Measurements from ENCODE around the gene TTBK1. TPM values are rescaled to one million over a fixed set of nuclear protein-coding genes. Genes with fewer than 3 reads are reported as not detected.

TTBK1 gene
- total and polyA plus RNA-seq, 12 donors = 0.17 to 5.4 (median 0.65) TPM

GRCh38 chr6:43283514-43283901 is 40.2 kb downstream of the TTBK1 start:
- H3K4me1 ChIP-seq (replicated peaks in 1 of 2) = peaks cover 10 to 11% of the 10 kb centered on the region in 2 donors
- no peaks in the 10 kb centered on the region for H3K27me3 ChIP-seq
- intact Hi-C loops (cut with DNase I) = no loop called here
- no peak for DNase-seq
- 89 to 92% (median 89%) methylated on average over 5 to 18 of the region's 18 CpGs for WGBS, 4 donors
- H3K4me3 ChIP-seq = no peak overlapping the region
- no peaks in the 10 kb centered on the region for H3K36me3 ChIP-seq (replicated peaks in 1 of 2)
- no peak overlapping the region for H3K27ac ChIP-seq
- TF ChIP-seq POLR2A (IDR thresholded peaks at IDR 0.05) (no peak), CTCF (IDR thresholded peaks at IDR 0.05) (no peak)
- no peaks in the 10 kb centered on the region for H3K9me3 ChIP-seq (replicated peaks in 1 of 3)

- 82 to 93% (median 89%) methylated on average over 14 to 27 of the region's 27 CpGs for WGBS, 4 donors
- H3K27ac ChIP-seq = no peak overlapping the region
- DNase-seq = no peak
- no peaks in the 10 kb centered on the region for H3K36me3 ChIP-seq (replicated peaks in 1 of 2)
- H3K4me3 ChIP-seq = no peak overlapping the region
- intact Hi-C loops (cut with DNase I) = no loop called here
- peaks cover 10 to 11% of the 10 kb centered on the region in 2 donors for H3K4me1 ChIP-seq (replicated peaks in 1 of 2)
- no peaks in the 10 kb centered on the region for H3K9me3 ChIP-seq (replicated peaks in 1 of 3)
- H3K27me3 ChIP-seq = no peaks in the 10 kb centered on the region
- TF ChIP-seq CTCF (IDR thresholded peaks at IDR 0.05) = no peak
- TF ChIP-seq POLR2A (IDR thresholded peaks at IDR 0.05) = no peak
Measured at GRCh38 chr6:43283905-43284304, 40.6 kb downstream of the TTBK1 start.

GRCh38 chr6:43284991-43285781 is 41.9 kb downstream of the TTBK1 start:
- WGBS, 4 donors = 6 to 24% (median 20%) methylated on average over 12 to 83 of the region's 83 CpGs
- Histone ChIP-seq H3K4me3 (no peak overlapping the region), H3K27me3 (no peaks in the 10 kb centered on the region), H3K36me3 (replicated peaks in 1 of 2) (no peaks in the 10 kb centered on the region), H3K4me1 (replicated peaks in 1 of 2) (peaks cover 10 to 11% of the 10 kb centered on the region in 2 donors), H3K27ac (no peak overlapping the region), H3K9me3 (replicated peaks in 1 of 3) (no peaks in the 10 kb centered on the region)
- intact Hi-C loops (cut with DNase I) = no loop called here
- DNase-seq = no peak
- no peak for TF ChIP-seq POLR2A (IDR thresholded peaks at IDR 0.05)
- TF ChIP-seq CTCF (IDR thresholded peaks at IDR 0.05) = no peak

GRCh38 chr6:43285832-43286231 is 42.6 kb downstream of the TTBK1 start:
- Histone ChIP-seq H3K4me1 (replicated peaks in 1 of 2) (peaks cover 10 to 11% of the 10 kb centered on the region in 2 donors), H3K4me3 (no peak overlapping the region), H3K27me3 (no peaks in the 10 kb centered on the region), H3K36me3 (replicated peaks in 1 of 2) (no peaks in the 10 kb centered on the region), H3K9me3 (replicated peaks in 1 of 3) (no peaks in the 10 kb centered on the region), H3K27ac (no peak overlapping the region)
- no peak for TF ChIP-seq CTCF (IDR thresholded peaks at IDR 0.05)
- no peak for TF ChIP-seq POLR2A (IDR thresholded peaks at IDR 0.05)
- DNase-seq = no peak
- intact Hi-C loops (cut with DNase I) = no loop called here
- 86 to 100% (median 87%) methylated on average over 1 to 5 of the region's 5 CpGs for WGBS, 4 donors
